Retina (tissue), 1 donor: Measurements from ENCODE around the gene PGBD1.
"Not testable (repeated sequence)": the region's sequence is repeated elsewhere in the genome, so short reads cannot be mapped to it uniquely, and the experiment has no call there.

Experiments used
- DNase-seq: peaks from one replicate; pipeline ENCODE4 v3.0.0-alpha.2; 2016

Gene PGBD1

DNA sequence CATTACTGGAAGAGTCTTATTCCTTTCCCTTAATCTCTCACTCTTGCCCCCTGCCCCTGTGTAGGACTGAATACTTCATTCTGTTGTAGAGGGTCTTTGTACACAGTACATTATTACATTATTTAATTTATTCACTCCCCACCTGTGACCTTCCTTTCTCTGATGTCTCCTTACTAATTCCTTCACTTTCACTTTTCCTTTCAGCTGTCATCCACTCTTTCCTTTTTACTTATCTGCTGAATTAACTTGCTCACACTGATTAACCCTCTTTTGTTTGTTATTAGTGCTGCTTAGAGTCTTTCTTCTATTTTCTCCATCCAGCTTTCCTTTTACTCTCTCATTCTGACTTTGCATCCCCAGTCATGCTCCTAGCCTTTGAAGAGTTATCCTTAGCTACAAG lies 6.5 kb upstream of the PGBD1 start:
- DNase-seq, result no peak

DNA sequence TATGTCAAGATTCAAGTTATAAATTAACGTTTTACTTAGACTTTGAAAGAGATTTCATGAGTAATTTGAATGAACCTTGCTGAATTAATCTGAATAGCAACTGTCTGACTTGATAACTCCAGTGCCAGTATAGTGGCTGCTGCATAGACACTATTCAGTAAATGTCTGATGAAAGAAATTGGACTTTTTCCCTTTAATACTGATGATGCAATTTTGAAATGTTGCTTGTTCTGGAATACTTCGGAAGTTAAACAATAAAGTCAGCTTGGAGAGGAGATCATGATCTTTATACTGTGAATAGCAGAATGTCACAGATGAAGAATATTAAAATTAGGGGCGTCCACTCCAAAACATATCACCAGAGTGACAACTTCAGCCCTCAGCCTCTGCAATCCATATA lies 3.6 kb upstream of the PGBD1 start:
- no peak for DNase-seq

- DNase-seq, result no peak
Measured at GRCh38 chr6:28280595-28281287, 631 bp upstream of the PGBD1 start.

DNA sequence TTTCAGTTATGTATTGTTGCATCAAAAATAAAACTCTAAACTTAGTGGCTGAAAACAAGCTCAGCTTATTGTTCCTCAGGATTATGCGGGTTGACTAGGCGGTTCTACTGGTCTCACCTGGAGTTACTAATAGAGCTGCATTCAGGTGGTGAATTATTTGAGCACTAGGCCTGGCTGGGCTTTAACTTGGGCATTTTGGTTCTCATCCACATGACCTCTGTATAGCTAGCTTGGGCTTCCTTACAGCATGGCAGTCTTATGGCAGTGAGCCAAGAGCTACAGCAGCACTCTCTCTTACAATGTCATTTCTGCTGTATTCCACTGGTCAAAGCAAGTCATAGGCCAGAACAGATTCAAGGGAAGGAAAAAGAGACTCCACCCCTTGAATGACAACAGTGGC lies 1.6 kb downstream of the PGBD1 start:
- no peak for DNase-seq

- DNase-seq, result no peak
Measured at GRCh38 chr6:28291573-28291972, 10.2 kb downstream of the PGBD1 start.

GRCh38 chr6:28295326-28295725 lies 14.0 kb downstream of the PGBD1 start:
- no peak for DNase-seq

DNA sequence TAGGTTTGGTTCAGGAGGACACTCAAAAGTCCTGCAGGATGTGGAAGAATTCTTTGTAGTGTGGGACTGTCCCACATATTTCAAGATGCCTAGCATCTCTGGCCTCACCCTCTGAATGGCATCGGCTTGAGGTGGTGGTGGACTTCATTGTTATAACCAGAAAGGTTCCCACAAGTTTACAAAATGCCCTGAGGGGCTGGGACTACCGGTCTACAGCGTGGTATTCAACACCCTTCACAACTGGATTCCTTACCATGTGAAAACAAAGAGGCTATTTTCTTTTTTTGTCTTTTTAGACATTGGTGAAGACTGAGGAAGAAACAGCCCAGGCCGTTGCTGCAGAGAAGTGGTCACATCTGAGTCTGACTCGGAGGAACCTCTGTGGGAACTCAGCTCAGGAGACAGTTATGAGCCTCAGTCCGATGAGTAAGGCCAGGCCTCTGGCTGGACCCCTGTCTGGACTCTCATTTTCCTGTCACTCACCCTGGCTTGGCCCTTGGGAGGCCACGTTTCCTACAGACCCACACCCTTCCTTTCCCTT lies 15.2 kb downstream of the PGBD1 start:
- no peak for DNase-seq

DNA sequence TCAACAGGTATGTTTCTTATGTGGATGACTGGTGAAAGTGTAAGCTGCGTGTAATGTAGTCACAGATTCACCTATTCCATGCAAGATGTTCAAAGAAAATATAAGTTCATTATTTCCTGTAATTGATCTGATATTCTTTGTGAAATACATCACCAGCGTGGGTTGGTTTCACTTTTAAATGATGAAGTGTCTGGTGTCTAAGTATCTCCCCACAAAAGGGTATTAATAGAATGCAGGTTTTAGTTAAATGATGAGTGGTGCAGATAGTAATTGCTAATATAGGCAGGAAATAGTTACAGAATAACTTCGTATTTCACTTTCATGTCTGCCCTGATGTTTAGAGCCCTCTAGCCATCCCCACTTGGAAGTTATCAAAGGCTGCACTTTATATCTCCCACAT lies 22.2 kb downstream of the PGBD1 start:
- no peak for DNase-seq

DNA sequence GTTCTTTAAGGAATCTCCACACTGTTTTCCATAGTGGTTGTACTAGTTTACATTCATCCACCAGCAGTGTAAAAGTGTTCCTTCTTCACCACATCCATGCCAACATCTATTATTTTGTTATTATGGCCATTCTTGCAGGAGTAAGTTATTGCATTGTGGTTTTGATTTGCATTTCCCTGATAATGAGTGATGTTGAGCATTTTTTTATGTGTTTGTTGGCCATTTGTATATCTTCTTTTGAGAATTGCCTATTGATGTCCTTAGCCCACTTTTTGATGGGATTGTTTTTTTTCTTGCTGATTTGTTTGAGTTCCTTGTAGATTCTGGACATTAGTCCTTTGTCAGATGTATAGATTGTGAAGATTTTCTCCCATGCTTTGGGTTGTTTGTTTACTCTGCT lies 25.0 kb downstream of the PGBD1 start:
- DNase-seq, result not testable (repeated sequence)

GRCh38 chr6:28311139-28311823 lies 29.9 kb downstream of the PGBD1 start:
- no peak for DNase-seq

GRCh38 chr6:28312939-28313338 lies 31.6 kb downstream of the PGBD1 start:
- no peak for DNase-seq

- DNase-seq, result no peak
Measured at GRCh38 chr6:28315628-28316027, 34.3 kb downstream of the PGBD1 start.

- not testable (repeated sequence) for DNase-seq
Measured at GRCh38 chr6:28317866-28318265, 36.5 kb downstream of the PGBD1 start.

GRCh38 chr6:28322661-28323060 lies 41.3 kb downstream of the PGBD1 start:
- DNase-seq, result no peak

DNA sequence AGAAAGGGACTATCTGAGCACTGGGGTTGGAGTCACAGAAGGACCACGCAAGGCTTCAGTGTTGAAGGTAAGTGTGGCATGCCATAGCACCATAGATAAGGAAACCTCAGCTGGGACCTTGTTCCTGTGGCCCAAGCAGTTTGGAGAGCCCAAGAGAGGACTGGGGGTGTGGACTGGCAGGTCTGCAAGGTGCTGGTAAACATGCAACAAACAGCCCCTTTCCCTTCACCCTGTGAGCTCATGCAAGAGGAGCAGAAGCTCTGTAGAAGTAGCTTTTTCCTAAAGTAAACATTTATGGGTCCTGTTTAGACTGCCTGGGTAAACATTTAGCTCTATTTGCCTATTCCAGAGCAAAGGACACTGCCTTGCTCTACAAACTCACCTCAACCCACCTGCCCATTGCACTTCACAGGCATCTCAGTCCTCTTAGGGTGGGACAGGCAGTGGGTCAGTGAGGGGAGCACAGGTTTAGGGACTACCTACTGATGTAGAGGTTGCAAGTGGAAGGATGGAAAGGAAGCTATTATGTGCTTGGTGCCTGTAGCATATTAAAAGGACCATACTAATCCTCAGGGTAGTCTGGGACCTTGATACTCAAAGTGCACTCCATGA lies 42.5 kb downstream of the PGBD1 start:
- no peak for DNase-seq

GRCh38 chr6:28326371-28326948 lies 45.1 kb downstream of the PGBD1 start:
- DNase-seq, result no peak

DNA sequence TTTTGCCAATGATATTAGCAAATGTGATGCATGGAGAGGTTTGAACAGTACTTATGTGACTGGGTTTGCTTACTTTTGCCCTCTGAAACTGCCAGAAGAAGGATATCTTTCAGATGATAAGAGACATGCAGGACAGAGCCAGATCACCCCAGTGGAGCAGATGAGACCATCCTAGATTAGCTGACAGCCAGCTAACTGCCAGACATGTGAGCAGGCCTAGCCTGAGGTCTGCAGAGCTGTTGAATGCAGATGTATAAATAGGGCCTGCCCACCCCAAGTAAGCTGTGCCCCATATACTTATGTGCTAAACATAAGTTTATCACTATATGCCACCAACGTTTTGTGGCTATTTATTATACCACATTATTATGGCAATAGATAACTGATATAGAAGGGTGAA lies 48.7 kb downstream of the PGBD1 start:
- DNase-seq, result no peak

GRCh38 chr6:28333047-28333446 lies 51.7 kb downstream of the PGBD1 start:
- DNase-seq, result no peak

DNA sequence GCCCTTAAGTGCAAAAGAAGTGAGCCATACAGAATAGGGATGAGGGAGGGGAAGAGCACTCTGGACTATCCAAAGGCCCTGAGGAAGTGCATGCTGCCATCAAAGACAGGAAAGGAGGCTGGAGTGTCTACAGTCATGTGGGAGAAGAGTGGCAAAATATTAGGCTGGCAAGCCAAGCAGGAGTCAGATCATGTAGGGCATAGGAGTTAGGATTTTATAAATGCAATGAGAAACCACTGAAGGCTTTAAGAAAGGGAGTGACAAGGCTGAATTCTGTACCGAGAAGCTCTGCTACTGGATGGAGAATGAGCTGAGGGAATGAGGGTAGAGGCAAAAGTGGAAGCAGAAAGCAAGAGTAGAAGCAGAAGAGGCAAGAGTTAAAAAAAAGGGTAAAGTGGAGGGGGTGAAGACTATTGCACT lies 52.2 kb downstream of the PGBD1 start:
- DNase-seq, result no peak

GRCh38 chr6:28334286-28335039 lies 53.1 kb downstream of the PGBD1 start:
- peak; percentile 4 for DNase-seq

- DNase-seq, result no peak
Measured at GRCh38 chr6:28335040-28335563, 53.7 kb downstream of the PGBD1 start.

GRCh38 chr6:28335564-28336283 lies 54.4 kb downstream of the PGBD1 start, which contains the start of gene ZSCAN31:
Gene ZSCAN31 (minus strand): TSS chr6:28336148. CDS start chr6:28329683, 6,465 bp downstream.
- peak; percentile 99 for DNase-seq
